Neural progenitor cell (in vitro differentiated cells): Measurements from ENCODE around the gene MSI2.

Experiments
- CTCF ChIP-seq: fragments of 200-600 bp; sonication (generic); IDR thresholded peaks from 2 replicates; pipeline ENCODE4 v1.5.1; 2017; ENCODE audit warnings: antibody characterized with exemption, mild to moderate bottlenecking
- EZH2 ChIP-seq: fragments of 200-600 bp; sonication (generic); IDR thresholded peaks from 2 replicates; pipeline ENCODE4 v1.6.1; 2017; ENCODE audit warnings: antibody characterized with exemption, mild to moderate bottlenecking, moderate library complexity
- EZH2phosphoT487 ChIP-seq: fragments of 200-600 bp; sonication (generic); IDR thresholded peaks from 2 replicates; pipeline ENCODE4 v1.6.1; 2017; ENCODE audit warnings: antibody characterized with exemption

GRCh38 chr17:57326336-57326735 lies 70.0 kb downstream of the MSI2 start:
- no peak for TF ChIP-seq CTCF
- TF ChIP-seq EZH2: no peak
- no peak for TF ChIP-seq EZH2phosphoT487
